ENCODE measurements around the gene MAFG.

The MAFG gene

DNA sequence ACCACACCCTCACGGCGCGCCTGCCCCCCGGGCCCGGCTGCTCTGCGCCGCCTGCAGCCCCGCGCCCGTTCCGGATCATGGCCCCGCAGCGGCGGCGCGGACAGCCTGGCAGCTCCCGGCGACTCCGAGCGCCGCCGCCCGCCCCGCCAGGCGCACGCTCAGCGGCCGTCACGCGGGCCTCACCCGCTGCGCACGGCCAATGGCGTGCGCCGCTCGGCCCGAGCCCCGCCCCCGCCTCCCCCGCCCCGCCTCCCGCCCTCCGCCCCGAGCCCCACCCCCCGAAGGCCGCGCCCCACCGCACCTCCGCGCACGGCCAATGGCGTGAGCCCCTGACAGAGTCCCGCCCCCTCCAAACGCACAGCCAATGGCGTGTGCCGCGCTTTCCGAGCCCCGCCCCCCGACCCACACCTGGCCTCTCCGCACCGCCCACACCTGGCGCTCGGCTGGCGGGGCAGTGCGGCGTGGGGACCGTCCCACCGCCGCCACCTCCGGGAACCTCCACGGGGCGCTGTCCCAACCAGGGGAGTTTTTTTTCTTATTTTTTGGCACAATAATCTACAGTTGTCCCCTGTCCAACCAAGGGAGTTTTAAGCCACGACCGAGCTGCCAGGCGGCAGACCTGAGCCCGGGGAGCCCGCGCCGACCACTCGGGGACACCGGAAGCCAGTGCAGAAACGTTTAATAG is 16.1 kb downstream of the MAFG start, which contains the start of gene PCYT2:
Gene PCYT2, minus strand, starts transcription at position 123 of the 685 bp plus-strand sequence. Its CDS starts 44 bp downstream, at position 79.
- in situ Hi-C loops (cut with MboI; ENCODE audit: low sequenced_read_pairs) = no loop called here

DNA sequence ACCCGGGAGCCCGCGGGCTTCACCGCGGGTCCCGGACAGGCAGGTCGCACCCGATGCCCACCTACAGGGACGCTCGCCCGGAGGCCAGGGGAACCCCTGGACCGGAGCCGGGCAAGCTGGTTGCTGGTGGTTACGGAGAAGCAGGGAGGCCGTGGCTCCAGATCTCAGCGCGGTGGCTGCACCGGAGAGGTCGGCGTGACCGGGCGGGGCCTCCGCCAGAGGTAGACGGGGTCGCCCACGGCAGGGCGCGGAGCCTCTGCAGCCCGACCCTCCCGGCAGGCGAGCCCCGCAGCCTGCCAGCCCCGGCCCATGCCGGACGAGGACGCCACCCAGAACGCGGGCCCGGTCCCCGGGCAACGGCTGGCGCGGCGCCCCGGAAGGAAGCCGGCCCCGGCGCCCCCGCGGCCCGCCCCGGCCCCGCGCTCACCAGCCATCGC is 16.7 kb downstream of the MAFG start:
- in situ Hi-C loops (cut with MboI; ENCODE audit: low sequenced_read_pairs) = no loop called here

DNA sequence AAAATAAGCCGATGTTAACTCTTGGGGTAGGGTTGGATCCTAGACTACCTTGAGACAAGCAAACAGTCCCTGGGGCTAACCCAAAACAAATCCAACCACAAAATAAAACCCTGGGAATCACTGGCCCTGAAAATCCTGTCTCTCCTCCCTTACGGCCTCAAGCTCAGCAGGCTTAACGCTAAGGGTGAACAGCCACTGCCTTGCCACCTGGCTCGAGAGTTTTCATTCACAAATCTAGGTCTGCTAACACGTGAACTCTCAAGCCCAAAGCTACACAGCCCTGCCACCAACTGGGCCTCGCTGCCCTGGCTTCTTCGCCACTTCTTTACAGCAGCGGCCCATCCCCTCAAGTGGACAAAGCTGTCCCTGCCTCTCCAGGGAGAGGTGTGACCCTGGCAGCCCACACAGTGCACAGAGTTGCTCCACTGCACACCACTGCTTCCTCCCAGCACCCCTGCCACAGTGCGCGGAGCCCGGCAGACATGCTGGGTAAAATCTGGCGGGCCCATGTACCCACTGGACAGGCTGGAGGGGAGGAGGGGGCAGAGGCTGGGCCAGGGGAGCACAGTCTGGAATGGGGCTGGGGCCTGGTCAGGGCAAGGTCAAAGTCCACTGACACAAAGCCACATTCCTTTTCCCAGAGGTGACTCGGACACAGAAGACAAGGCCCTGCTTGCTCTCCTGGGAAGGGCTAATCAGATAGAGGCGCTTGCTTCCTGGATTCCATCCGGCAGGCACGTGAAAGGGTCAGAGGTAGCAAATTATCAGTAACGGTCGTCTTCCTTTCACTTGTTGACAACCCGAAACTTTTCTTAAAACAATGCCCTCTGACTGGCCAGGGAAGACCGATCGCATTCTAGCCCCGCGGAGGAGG is 17.3 kb downstream of the MAFG start:
- in situ Hi-C loops (cut with MboI; ENCODE audit: low sequenced_read_pairs) = no loop called here

DNA sequence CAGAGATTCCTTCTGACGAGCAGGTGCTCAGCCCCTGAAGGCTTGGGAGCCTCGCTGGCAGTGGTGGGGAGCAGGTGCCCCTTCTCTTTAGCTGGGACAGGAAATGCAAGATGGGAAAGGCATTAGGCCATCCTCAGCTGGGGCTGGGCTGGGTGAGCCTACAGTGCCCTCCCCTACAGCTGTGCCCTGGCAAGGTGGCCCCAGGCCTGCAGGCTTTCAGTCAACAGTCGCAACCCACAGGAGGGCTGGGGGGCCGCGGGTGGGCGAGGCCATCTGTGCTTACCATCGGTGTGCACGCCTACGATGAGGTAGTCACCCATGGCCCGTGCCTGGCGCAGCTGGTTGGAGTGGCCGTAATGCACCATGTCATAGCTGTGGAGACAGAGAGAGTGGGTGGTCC is 18.3 kb downstream of the MAFG start:
- in situ Hi-C loops (cut with MboI; ENCODE audit: low sequenced_read_pairs) = no loop called here

DNA sequence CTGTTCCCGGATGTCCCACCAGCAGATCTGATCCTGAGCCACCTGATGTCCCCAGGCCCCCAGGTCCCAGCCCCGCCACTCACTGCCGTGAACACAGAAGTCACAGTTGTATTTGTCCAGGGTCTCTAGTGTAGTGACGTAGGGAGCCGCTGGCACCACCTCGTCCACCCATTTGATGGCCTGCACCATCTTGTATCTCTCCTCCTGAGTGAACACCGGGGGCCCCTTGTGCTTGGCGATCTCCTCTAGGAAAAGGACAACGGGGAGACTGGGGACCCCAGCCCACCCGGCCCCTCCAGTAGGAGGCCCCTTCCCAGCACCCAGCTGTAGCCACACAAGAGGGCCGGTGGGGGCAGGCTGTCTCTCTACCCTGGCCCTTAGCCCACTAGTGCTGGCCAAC is 18.7 kb downstream of the MAFG start:
- in situ Hi-C loops (cut with MboI; ENCODE audit: low sequenced_read_pairs) = no loop called here

DNA sequence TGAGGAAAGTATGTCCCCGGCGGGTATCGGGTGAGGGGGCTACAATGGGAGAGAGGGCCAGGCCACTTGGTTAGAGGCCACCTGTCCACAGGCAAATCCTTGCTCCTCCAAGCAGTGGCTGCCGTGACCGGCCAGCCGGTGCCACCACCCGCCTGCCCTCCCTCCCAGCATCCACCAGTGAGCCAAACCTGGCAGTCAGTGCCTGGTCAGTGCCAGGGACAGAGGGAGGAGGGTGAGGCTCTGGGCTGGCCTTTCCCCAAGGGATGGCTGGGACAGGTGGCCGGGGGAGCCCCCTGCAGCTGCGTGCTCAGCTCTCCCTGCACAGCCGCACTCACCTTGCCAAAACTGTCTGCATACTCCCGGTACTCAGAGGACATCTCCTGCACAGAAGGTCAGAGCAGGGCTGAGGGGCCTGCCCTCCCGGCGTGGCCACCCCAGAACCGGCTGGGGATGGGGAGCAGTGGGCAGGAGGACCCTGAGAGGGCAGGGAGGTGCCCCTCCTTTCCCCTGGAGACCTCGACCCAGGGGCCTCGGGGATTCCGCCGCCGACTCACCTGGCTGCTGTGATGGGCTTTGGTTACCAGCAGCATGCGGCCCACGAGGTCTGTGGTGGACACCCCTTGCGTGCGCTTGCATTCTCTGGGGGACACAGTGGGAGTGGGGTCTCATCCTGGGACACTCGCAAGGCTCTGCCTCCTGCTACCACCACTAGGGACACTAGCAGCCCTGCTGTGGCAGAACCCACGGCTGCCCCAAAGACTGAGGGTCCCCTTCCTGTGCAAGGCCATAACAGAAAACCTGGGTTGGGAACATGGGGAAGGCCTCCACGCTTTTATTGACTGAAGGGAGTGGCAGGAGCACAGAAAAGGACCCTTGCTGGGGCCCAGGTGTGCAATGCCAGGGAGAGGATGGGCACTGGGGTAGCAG is 20.1 kb downstream of the MAFG start:
- in situ Hi-C loops (cut with MboI; ENCODE audit: low sequenced_read_pairs) = no loop called here

DNA sequence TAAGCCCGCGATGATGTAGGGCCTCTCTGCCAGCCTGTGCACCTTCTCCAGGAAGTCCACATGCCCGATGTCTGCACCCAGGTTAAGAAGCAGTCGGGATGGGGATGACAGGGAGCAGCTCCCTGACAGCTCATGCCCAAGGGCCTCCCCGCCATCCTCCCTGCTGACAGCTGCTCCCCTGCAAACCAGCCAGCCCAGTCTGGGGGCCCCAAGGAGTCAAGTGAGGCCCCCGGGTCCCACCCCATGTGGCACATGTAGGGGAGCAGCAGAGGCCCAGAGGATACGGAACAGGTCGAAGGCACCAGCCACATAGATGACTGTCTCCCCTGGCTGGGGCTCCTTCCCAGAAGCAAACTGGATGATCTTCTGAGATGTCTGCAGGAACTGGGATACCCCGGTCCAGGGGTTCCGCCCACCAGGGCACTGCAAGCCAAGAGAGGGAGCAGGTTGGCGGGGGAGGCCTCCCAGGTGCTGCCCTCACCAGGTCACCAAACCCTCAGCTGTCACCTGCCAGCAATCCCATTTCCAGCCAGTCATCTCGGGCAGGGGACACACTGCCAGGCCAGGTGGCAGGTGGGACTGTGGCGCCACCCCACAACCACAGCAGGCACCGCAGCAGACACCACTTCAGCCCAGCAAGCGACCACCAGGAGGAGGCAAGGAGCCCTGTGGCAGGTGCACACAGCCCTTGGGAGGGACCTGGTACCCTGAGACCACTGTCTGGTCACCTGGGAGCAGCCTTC is 20.9 kb downstream of the MAFG start:
- in situ Hi-C loops (cut with MboI; ENCODE audit: low sequenced_read_pairs) = no loop called here

DNA sequence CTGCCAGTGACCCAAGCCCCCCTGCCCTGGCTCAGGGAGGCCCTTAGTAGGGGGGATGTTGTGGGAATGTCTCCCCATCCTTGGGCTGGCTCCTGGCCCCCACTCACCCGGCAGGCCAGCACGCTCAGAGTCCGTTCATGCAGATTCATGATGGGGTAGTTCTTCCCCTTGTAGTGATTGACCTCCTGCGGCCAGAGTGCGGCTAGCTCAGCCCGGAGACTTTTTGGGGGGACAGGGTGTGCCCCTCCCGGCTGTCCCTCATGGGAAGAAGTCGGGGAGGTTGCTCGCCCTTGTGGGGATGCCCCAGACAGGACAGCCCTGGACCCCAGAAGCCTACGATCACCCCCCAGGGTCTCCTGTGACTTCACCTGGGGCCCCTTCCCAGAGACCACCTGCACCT is 21.5 kb downstream of the MAFG start:
- in situ Hi-C loops (cut with MboI; ENCODE audit: low sequenced_read_pairs) = no loop called here

DNA sequence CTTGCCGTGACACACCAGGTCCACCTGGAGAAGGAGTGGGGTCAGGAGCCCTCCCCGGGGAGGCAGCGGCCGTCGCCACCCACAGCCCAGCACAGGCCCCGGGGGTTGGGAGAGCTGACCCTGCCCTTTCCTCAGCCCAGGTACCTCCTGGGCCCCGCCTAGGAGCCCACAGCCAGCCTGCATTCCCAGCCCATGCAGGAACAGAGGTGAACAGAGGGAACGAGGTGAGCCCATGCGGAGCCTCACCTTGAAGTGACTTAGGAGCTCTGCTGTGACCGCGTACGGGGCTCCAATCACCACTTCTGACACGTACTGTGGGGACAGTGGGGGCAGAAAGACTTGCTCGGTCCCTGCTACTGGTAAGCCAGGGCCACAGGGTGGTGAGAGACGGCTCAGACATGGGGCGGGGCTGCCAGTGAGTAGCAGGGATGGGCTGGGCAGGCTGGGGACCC is 22.1 kb downstream of the MAFG start:
- in situ Hi-C loops (cut with MboI; ENCODE audit: low sequenced_read_pairs) = no loop called here

DNA sequence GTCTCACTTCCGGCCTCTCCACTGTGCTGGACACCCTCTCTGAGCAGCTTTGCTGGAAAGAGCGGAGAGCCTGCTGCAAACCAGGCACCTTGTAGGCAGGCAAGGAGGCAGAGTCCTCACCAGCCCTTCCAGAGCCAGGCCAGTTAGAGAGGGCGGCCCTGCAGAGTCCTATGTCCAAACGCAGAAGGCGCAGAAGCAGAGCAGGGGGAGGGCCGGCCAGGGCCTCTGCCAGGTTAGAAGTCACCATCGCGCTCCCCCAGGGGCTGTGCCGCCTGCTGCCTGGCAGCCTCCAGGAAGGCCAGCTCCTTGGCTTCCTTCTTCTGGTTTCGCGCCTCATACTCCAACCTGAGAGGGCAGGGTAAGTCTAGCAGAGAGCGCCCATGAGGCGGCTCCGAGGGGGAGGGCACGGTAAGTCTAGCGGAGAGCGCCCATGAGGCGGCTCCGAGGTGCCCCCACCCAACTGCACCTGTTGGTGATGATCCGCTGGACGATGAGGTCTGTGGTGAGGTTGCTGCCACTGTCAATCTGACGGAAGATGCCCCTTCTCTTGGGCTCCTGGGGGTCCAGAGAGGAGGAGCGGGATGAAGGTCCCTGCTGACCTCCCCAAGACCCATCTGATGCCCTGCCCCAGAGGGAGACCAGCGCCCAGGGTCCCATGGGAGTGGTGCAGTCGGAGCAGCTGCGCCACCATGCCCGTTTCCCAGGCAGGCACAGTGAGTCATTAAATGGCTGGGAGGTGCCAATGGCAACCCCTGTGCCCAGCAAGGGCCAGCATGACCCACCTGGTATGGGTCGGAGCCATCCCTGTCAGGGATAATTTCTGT is 22.7 kb downstream of the MAFG start:
- in situ Hi-C loops (cut with MboI; ENCODE audit: low sequenced_read_pairs) = no loop called here

DNA sequence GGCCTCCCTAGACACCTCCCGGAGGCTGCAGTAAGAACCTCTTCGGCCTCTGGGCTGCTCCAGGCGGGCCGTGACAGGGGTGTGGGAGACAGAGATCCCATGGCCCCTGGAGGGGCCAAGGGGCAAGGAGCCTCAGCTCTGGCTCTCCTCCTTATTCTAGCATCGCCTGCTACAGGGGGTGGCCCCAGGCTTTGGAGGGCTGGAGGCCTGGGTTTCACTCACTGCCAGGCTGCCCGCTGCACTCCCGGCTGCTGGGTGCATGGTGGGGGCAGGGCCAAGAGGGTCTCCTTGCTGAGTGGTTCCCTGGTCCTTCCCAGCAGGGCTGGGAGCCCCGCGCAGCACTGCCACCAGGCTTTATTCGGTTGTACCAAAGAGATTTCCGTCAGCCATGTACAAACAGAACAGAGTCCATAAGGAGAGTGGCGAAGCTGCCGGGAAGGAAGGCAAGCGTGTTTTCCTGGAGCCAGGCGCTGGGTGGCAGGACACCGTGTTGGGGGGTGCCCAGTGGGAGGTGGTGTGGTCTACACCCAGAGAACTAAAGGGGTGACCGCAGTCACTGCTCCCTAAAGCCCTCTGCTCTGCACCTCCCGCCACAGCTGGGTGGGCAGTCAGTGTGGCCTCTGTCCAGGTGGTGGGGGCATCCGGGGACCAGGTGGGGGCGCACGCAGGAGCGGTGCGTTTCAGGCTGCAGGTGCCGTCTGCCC is 23.5 kb downstream of the MAFG start:
- in situ Hi-C loops (cut with MboI; ENCODE audit: low sequenced_read_pairs) = no loop called here

DNA sequence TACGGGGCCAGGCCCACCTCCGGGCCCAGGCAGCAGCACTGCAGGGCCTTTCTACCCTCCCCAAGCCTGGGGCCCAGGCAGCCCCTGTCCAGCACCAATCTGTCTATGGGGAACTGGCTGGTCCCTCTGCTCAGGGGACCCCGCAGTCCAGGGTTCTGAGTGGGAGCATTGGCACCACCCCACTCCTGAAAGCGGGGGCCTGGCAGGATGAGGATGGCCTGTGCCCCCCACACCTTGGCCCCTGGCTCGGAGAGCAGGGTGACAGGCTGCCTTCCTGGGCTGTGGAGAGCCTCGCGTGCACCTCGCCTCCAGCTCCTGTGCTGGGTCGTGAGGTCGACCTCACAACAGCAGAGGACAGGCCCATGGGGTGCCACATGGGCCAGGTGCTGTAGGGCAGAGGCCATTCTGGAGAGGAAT is 24.1 kb downstream of the MAFG start:
- in situ Hi-C loops (cut with MboI; ENCODE audit: low sequenced_read_pairs) = no loop called here

DNA sequence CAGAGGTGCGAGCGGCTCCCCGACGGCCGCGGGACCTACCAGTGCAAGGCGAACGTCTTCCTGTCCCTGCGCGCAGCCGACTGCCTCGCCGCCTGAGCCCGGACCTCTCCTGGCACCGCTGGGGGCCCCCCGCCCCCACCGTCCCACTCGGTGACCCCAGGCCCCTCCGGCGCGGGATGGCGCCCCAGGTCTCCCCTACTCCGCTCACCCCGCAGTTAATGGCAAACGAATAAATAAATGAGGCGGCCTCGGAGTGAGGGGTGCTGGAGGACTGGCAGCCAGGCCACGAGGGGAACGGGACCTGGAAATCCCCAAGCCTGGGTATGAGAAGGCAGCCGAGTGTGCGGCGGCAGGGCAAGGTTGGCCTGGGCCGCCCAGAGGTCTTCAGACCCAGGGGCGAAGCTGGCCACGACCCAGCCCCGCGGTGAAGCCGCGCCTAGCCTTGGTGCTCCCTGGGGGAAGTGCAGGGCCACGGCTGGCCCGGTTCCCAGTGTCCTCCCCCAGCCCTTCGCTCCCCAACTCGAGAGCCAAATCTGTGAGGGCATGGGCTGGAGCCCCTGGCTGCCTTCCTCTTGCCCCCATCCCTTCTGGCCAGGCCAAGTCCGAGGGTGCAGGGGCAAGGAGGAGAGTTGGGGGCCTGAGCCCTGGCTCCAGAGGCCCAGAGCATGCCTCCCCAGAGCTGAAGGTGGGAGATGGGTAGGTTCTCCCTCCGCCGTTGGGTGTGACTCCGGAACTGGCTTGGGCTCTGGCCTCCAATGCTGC is 24.7 kb downstream of the MAFG start:
- in situ Hi-C loops (cut with MboI; ENCODE audit: low sequenced_read_pairs) = no loop called here

DNA sequence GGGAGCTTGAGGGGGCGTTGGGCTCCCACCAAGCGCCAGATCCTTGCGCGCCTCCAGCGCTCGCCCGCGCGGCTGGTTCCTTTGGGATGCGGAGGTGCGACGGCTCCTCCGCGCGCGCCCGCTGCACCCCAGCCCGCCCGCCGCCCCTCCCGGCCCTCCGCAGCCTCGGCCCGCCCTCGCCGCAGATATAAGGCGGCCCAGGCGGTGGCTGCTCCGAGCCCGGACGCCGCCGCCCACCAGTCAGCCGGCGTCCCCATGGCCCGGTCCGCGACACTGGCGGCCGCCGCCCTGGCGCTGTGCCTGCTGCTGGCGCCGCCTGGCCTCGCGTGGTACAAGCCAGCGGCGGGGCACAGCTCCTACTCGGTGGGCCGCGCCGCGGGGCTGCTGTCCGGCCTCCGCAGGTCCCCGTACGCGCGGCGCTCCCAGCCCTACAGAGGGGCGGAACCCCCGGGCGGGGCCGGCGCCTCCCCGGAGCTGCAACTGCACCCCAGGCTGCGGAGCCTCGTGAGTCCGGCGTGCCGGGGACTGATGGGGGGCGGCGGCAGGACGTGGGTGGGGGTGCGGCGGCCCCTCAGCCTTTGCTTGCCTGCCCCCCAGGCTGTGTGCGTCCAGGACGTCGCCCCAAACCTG is 25.4 kb downstream of the MAFG start, which contains the start of gene NPB:
Gene NPB, plus strand, starts transcription at position 216 of the 630 bp plus-strand sequence. Its CDS starts 40 bp downstream, at position 256.
- in situ Hi-C loops (cut with MboI; ENCODE audit: low sequenced_read_pairs) = no loop called here

DNA sequence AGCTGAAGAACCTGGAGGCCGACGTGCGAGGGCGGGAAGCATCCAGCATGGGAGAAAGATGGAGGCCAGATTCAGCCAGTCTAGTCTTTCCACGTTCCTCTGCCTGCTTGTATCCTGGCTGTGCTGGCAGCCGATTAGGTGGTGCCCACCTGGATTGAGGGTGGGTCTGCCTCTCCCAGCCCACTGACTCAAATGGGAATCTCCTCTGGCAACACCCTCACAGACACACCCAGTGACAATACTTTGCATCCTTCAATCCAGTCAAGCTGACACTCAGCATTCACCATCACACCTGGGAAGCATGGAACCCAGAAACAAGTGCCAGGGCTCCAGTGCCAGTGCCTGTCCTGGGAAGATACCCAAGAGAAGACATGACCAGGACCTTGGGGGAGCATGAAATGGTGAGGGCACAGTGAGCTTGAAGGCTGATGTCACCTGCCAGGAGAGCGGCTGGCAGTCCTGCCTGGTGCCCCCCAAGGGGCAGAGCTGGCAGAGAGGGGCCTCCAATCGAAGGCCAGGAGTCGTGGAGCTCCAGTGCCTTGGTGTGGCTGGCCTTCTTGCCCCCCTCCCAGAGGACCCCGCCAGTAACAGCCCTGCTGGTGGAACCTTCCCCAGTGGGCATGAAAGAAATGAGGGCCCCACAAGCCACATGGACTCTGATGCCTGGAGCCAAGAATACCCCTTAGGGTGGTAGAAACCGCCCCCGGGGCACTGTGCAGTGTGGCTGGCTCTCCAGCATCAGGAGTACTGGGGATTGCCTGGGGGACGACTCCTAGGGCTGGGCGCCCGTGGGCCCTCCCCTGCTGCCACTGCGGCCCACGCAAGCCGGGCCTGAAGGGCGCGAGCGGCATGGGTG is 26.1 kb downstream of the MAFG start:
- in situ Hi-C loops (cut with MboI; ENCODE audit: low sequenced_read_pairs) = no loop called here

DNA sequence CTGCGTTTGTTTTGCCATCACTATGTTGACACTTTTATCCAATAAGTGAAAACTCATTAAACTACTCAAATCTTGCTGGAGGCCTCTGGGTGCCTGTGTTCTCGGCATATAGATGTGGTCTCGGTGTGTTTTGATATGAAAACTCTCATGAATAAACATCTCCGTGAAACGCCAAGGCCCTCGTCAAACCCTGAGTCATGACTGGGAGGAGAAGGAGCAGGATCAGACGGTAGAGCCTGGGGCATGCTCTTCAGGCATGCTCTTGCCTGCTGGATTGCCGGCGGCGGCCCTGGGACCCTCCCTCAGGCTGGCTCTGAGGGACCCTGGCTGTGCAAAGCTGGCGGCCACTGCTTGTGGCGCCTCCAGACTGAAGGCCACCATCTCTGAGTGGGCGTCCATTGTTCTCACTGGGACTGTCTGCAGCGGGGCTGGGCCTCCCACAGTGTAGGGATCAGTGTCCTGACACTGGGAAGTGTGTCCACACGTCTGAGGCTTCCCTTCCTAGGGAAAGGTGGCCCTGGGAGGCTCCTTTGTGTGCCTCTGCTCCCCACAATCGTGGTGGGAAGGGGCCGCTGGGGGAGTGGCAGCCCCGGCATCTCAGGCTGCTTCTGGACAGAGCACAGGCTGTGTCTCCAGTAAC is 27.2 kb downstream of the MAFG start:
- in situ Hi-C loops (cut with MboI; ENCODE audit: low sequenced_read_pairs) = no loop called here

All from HL-60/S4 treated with retinoic acid at 250 ng/mL for 4 days and 3 days (cell line).